Measurements from ENCODE around the gene LSM7. TPM values are rescaled to one million over a fixed set of nuclear protein-coding genes. Genes with fewer than 3 reads are reported as not detected.

The LSM7 gene
- total RNA-seq, 4 donors from 2014 or later = 97.8 to 163 (median 128) TPM

- intact Hi-C loops (cut with DNase I) = loop anchor here (10.0 kb wide), 2 partner anchors 106 to 336 kb away; no protein-coding TSS in a partner anchor
- peak overlapping the region in 3 of 4 donors; percentile 34 to 65 (median 51) for H3K4me3 ChIP-seq
- H3K4me1 ChIP-seq = peaks cover 19 to 39% (median 22%) of the 10 kb centered on the region in 3 donors
- TF ChIP-seq, protein P1, sequence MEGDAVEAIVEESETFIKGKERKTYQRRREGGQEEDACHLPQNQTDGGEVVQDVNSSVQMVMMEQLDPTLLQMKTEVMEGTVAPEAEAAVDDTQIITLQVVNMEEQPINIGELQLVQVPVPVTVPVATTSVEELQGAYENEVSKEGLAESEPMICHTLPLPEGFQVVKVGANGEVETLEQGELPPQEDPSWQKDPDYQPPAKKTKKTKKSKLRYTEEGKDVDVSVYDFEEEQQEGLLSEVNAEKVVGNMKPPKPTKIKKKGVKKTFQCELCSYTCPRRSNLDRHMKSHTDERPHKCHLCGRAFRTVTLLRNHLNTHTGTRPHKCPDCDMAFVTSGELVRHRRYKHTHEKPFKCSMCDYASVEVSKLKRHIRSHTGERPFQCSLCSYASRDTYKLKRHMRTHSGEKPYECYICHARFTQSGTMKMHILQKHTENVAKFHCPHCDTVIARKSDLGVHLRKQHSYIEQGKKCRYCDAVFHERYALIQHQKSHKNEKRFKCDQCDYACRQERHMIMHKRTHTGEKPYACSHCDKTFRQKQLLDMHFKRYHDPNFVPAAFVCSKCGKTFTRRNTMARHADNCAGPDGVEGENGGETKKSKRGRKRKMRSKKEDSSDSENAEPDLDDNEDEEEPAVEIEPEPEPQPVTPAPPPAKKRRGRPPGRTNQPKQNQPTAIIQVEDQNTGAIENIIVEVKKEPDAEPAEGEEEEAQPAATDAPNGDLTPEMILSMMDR (IDR thresholded peaks at IDR 0.05) = no peak
- TF ChIP-seq POLR2A (IDR thresholded peaks at IDR 0.05) = no peak
- DNase-seq = no peak
- H3K27ac ChIP-seq = peak overlapping the region; percentile 4 to 76 (median 52)
- no peaks in the 10 kb centered on the region for H3K36me3 ChIP-seq
- WGBS, 2 donors = 70 to 80% methylated on average over 1 to 2 of the region's 28 CpGs
- H3K9me3 ChIP-seq = no peaks in the 10 kb centered on the region
- peaks cover 21 to 86% (median 26%) of the 10 kb centered on the region in 4 donors for H3K27me3 ChIP-seq
These were observed 39.3 kb downstream of the LSM7 start for GRCh38 chr19:2288818-2289713.

DNA sequence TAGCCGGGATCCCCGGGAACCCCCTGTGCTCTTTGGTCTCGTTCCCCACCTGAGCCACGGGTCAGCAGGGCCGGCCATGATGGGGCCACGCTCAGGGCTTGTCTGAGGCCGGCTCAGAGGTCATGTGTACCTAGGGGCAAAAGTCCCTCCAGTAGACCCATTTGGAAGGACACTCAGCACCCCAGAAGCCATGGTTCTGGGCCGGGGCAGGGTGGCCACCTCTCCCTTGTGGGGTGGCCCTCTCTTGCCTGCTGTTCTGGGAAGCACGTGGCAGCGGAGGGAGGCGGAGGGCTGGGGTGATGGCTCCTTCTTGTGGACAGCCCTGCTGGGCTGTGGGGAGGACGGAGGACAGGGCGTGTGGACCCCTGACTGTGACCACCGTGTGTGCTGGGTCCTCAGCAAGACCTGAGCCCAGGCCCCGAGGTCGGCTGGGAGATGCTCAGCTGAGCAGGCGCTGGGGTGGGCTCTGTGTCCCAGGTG, 40.0 kb downstream of the LSM7 start:
- peaks cover 19 to 36% (median 22%) of the 10 kb centered on the region in 3 donors for H3K4me1 ChIP-seq
- TF ChIP-seq, protein P1 (IDR thresholded peaks at IDR 0.05) = no peak
- no peak for TF ChIP-seq POLR2A (IDR thresholded peaks at IDR 0.05)
- no peak for DNase-seq
- H3K4me3 ChIP-seq = no peak overlapping the region
- H3K9me3 ChIP-seq = no peaks in the 10 kb centered on the region
- no peak overlapping the region for H3K27ac ChIP-seq
- WGBS, 2 donors = 88% methylated on average over 8 of the region's 17 CpGs; no CpG with 5 or more reads in 1 of the 2 donors
- H3K27me3 ChIP-seq = peaks cover 21 to 79% (median 26%) of the 10 kb centered on the region in 4 donors
- no peaks in the 10 kb centered on the region for H3K36me3 ChIP-seq
- intact Hi-C loops (cut with DNase I) = loop anchor here (10.0 kb wide), 2 partner anchors 106 to 336 kb away; no protein-coding TSS in a partner anchor

DNA sequence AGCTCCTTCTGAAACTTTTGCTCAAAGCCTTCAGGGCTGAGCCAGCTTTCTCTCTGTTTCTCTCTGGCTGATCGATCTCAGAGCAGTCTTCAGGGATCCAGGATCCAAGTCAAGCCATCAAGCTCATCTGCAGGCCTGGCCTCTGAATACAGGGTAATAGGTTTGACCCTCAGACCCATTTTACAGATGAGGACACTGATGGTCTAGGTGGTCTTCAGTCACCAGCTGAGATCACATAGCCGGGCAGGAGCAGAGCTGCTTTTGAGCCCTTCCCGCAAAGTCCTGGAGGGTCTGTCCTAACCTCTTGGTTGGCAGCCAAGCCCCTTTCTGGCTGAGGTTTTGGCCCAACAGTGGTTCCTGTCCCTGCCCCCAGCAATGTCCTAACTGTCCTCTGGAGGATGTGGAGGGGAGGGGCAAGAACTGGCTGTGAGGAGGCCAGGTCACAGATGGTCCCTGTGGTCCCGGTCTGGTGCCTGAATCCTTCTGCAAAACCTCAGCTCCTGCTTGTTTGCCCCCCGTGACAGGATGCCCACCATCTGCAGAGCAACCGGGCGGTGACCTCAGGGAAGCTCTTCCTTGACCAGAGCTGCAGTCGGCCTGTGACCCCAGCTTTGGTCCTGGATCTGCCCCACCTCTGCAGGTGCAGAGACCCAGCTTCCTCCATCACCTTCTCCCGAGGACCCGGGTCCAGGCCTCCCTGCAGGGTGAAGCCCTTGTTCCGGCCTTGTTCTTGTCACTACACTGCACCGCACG, 40.6 kb downstream of the LSM7 start:
- no peak for DNase-seq
- 68 to 75% methylated on average over 3 to 4 of the region's 13 CpGs for WGBS, 2 donors
- Histone ChIP-seq H3K4me3 (no peak overlapping the region), H3K36me3 (no peaks in the 10 kb centered on the region), H3K27me3 (peaks cover 21 to 79% (median 26%) of the 10 kb centered on the region in 4 donors), H3K4me1 (peaks cover 19 to 38% (median 22%) of the 10 kb centered on the region in 3 donors), H3K9me3 (no peaks in the 10 kb centered on the region), H3K27ac (no peak overlapping the region)
- intact Hi-C loops (cut with DNase I) = loop anchor here (10.0 kb wide), 2 partner anchors 107 to 337 kb away; no protein-coding TSS in a partner anchor
- TF ChIP-seq POLR2A (IDR thresholded peaks at IDR 0.05) = no peak
- TF ChIP-seq, protein P1 (IDR thresholded peaks at IDR 0.05) = no peak

- peaks cover 21 to 46% (median 30%) of the 10 kb centered on the region in 3 donors for H3K4me1 ChIP-seq
- WGBS, 2 donors = 75 to 82% methylated on average over 5 to 10 of the region's 20 CpGs
- TF ChIP-seq, protein P1 (IDR thresholded peaks at IDR 0.05) = no peak
- no peak for TF ChIP-seq POLR2A (IDR thresholded peaks at IDR 0.05)
- H3K9me3 ChIP-seq = no peaks in the 10 kb centered on the region
- H3K27ac ChIP-seq = no peak overlapping the region
- H3K4me3 ChIP-seq = no peak overlapping the region
- intact Hi-C loops (cut with DNase I) = loop anchor here (10.0 kb wide), 2 partner anchors 108 to 338 kb away; no protein-coding TSS in a partner anchor
- no peak for DNase-seq
- no peaks in the 10 kb centered on the region for H3K36me3 ChIP-seq
- peaks cover 16 to 79% (median 22%) of the 10 kb centered on the region in 4 donors for H3K27me3 ChIP-seq
These were observed 41.8 kb downstream of the LSM7 start for GRCh38 chr19:2286402-2287140.
